Neural progenitor cell (in vitro differentiated cells): ENCODE results near the gene STIM1. TPM values are rescaled to one million over a fixed set of nuclear protein-coding genes. Genes with fewer than 3 reads are reported as not detected.

ENCODE experiments used
- DNase-seq: peaks from one replicate; pipeline ENCODE4 v3.0.0-alpha.2; 2016; ENCODE audit warnings: low spot score
- H2AFZ ChIP-seq: fragments of 200-600 bp; sonication (generic); replicated peaks from 2 replicates; pipeline ENCODE4 v1.6.1; 2016; ENCODE audit warnings: antibody characterized with exemption
- H3F3A ChIP-seq: fragments of 200-600 bp; sonication (generic); 2 replicates; pipeline ENCODE4 v1.6.1; 2016; ENCODE audit warnings: antibody characterized with exemption, low read depth
- H3K27ac ChIP-seq: fragments of 200-600 bp; sonication (generic); 2 replicates; pipeline ENCODE4 v1.5.1; 2016; ENCODE audit warnings: mild to moderate bottlenecking
- H3K27me3 ChIP-seq: fragments of 200-600 bp; sonication (generic); 2 replicates; pipeline ENCODE4 v1.6.1; 2016; ENCODE audit warnings: mild to moderate bottlenecking, moderate library complexity
- H3K36me3 ChIP-seq: fragments of 200-600 bp; sonication (generic); 2 replicates; pipeline ENCODE4 v1.5.1; 2016
- H3K4me1 ChIP-seq: fragments of 200-600 bp; sonication (generic); 2 replicates; pipeline ENCODE4 v1.6.1; 2016; ENCODE audit warnings: mixed run types
- H3K4me2 ChIP-seq: fragments of 200-600 bp; sonication (generic); 2 replicates; pipeline ENCODE4 v1.6.1; 2016
- H3K4me3 ChIP-seq: fragments of 200-600 bp; sonication (generic); 2 replicates; pipeline ENCODE4 v1.5.1; 2016
- H3K79me2 ChIP-seq: fragments of 200-600 bp; sonication (generic); 2 replicates; pipeline ENCODE4 v1.6.1; 2016; ENCODE audit warnings: low read depth
- H3K9ac ChIP-seq: fragments of 200-600 bp; sonication (generic); 2 replicates; pipeline ENCODE4 v1.6.1; 2016
- H3K9me3 ChIP-seq: fragments of 200-600 bp; sonication (generic); 2 replicates; pipeline ENCODE4 v1.5.1; 2016; ENCODE audit warnings: low read depth
- H4K20me1 ChIP-seq: fragments of 200-600 bp; sonication (generic); 2 replicates; pipeline ENCODE4 v1.6.1; 2016; ENCODE audit warnings: low read depth
- H3K27ac Mint-ChIP-seq: 3 replicates; pipeline ENCODE4 v1.8.0; 2021; ENCODE audit warnings: mixed read lengths
- H3K27me3 Mint-ChIP-seq: 2 replicates; pipeline ENCODE4 v1.8.0; 2022; ENCODE audit warnings: low read depth, mild to moderate bottlenecking, inconsistent platforms, moderate library complexity, mixed read lengths; ENCODE audit not compliant: insufficient read depth
- H3K36me3 Mint-ChIP-seq: 3 replicates; pipeline ENCODE4 v1.8.0; 2021; ENCODE audit warnings: mixed read lengths
- H3K4me1 Mint-ChIP-seq: 3 replicates; pipeline ENCODE4 v1.8.0; 2021; ENCODE audit warnings: mixed read lengths
- H3K4me3 Mint-ChIP-seq: 3 replicates; pipeline ENCODE4 v1.8.0; 2021; ENCODE audit warnings: mild to moderate bottlenecking, moderate library complexity, mixed read lengths
- H3K9me3 Mint-ChIP-seq: 3 replicates; pipeline ENCODE4 v1.8.0; 2020; ENCODE audit warnings: mixed read lengths
- EZH2 ChIP-seq: fragments of 200-600 bp; sonication (generic); IDR thresholded peaks from 2 replicates; pipeline ENCODE4 v1.6.1; 2017; ENCODE audit warnings: antibody characterized with exemption, mild to moderate bottlenecking, moderate library complexity
- EZH2phosphoT487 ChIP-seq: fragments of 200-600 bp; sonication (generic); IDR thresholded peaks from 2 replicates; pipeline ENCODE4 v1.6.1; 2017; ENCODE audit warnings: antibody characterized with exemption
- total RNA-seq: library from RNA; depleted of rRNA; stranded (reverse); fragments of >200 nt; gene quantifications from 2 replicates; pipeline ENCODE4 v1.2.3, GENCODE V29; 2015; ENCODE audit warnings: low replicate concordance
- TF ChIP-seq, protein P1 (sequence below): fragments of 200-600 bp; sonication (generic); IDR thresholded peaks from 2 replicates; pipeline ENCODE4 v1.5.1; 2017; ENCODE audit warnings: antibody characterized with exemption, mild to moderate bottlenecking

STIM1 gene
- total RNA-seq, 1 donor from 2014 or later, result 18.9 TPM

DNA sequence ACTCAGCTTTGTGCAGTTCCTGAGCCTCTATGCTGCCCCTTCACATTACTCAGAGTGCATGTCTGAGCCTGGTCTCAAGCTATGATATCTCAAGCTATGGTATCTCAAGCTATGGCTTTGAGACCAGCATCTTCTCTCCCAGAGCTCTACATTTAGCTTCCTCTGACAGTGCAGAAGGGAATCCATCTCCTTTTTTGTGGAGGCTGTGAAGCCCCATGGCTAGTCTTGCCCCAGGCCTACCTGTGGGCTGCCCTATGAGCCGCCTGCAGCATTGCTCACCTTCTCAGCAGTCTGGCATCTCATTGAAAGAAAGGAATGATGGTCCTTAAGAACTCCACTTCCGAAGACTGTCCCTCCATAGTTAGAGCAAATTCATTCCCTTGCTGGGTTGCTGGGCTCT is 34.5 kb upstream of the STIM1 start:
- DNase-seq, result no peak

GRCh38 chr11:3822312-3822711 is 33.2 kb upstream of the STIM1 start:
- Histone ChIP-seq H3K4me1 (peaks cover 19% of the 10 kb centered on the region), H3F3A (peaks cover 11% of the 10 kb centered on the region), H3K27me3 (no peaks in the 10 kb centered on the region), H3K79me2 (no peaks in the 10 kb centered on the region), H2AFZ (no peak overlapping the region), H3K4me3 (no peak overlapping the region), H3K4me2 (no peak overlapping the region), H4K20me1 (no peaks in the 10 kb centered on the region), H3K27ac (no peak overlapping the region), H3K9ac (no peak overlapping the region), H3K36me3 (no peaks in the 10 kb centered on the region), H3K9me3 (no peaks in the 10 kb centered on the region)
- peaks cover 7% of the 10 kb centered on the region for H3K4me1 Mint-ChIP-seq
- H3K4me3 Mint-ChIP-seq, result no peak overlapping the region
- no peak for TF ChIP-seq EZH2
- TF ChIP-seq EZH2phosphoT487, result no peak
- TF ChIP-seq, protein P1, sequence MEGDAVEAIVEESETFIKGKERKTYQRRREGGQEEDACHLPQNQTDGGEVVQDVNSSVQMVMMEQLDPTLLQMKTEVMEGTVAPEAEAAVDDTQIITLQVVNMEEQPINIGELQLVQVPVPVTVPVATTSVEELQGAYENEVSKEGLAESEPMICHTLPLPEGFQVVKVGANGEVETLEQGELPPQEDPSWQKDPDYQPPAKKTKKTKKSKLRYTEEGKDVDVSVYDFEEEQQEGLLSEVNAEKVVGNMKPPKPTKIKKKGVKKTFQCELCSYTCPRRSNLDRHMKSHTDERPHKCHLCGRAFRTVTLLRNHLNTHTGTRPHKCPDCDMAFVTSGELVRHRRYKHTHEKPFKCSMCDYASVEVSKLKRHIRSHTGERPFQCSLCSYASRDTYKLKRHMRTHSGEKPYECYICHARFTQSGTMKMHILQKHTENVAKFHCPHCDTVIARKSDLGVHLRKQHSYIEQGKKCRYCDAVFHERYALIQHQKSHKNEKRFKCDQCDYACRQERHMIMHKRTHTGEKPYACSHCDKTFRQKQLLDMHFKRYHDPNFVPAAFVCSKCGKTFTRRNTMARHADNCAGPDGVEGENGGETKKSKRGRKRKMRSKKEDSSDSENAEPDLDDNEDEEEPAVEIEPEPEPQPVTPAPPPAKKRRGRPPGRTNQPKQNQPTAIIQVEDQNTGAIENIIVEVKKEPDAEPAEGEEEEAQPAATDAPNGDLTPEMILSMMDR, result no peak
- H3K27me3 Mint-ChIP-seq, result no peaks in the 10 kb centered on the region
- no peak overlapping the region for H3K27ac Mint-ChIP-seq
- no peak for DNase-seq
- no peaks in the 10 kb centered on the region for H3K9me3 Mint-ChIP-seq
- H3K36me3 Mint-ChIP-seq, result peaks cover 29% of the 10 kb centered on the region

More for the DNA sequence above, 34.5 kb upstream of the STIM1 start:
- H3K27ac Mint-ChIP-seq, result no peak overlapping the region
- peaks cover 21% of the 10 kb centered on the region for H3K36me3 Mint-ChIP-seq
- H3K4me1 Mint-ChIP-seq, result peaks cover 9% of the 10 kb centered on the region
- Histone ChIP-seq H3K9ac (no peak overlapping the region), H3K27me3 (no peaks in the 10 kb centered on the region), H3K4me3 (no peak overlapping the region), H3K36me3 (no peaks in the 10 kb centered on the region), H3K4me2 (no peak overlapping the region), H3K27ac (no peak overlapping the region), H3K4me1 (peaks cover 8% of the 10 kb centered on the region), H3F3A (peaks cover 2% of the 10 kb centered on the region), H4K20me1 (no peaks in the 10 kb centered on the region), H3K9me3 (no peaks in the 10 kb centered on the region), H2AFZ (no peak overlapping the region), H3K79me2 (no peaks in the 10 kb centered on the region)
- H3K4me3 Mint-ChIP-seq, result no peak overlapping the region
- no peak for TF ChIP-seq EZH2
- no peak for TF ChIP-seq EZH2phosphoT487
- TF ChIP-seq, protein P1, result no peak
- no peaks in the 10 kb centered on the region for H3K9me3 Mint-ChIP-seq
- no peaks in the 10 kb centered on the region for H3K27me3 Mint-ChIP-seq

- H3K79me2 ChIP-seq, result no peaks in the 10 kb centered on the region
- H3K36me3 ChIP-seq, result no peaks in the 10 kb centered on the region
- no peaks in the 10 kb centered on the region for H3K9me3 ChIP-seq
- H3K27me3 ChIP-seq, result no peaks in the 10 kb centered on the region
- H3K4me2 ChIP-seq, result no peak overlapping the region
- H3K27ac Mint-ChIP-seq, result no peak overlapping the region
- peaks cover 14% of the 10 kb centered on the region for H3F3A ChIP-seq
- no peak overlapping the region for H3K9ac ChIP-seq
- H4K20me1 ChIP-seq, result peaks cover 5% of the 10 kb centered on the region
- H3K4me1 Mint-ChIP-seq, result peaks cover 7% of the 10 kb centered on the region
- DNase-seq, result no peak
- H3K9me3 Mint-ChIP-seq, result no peaks in the 10 kb centered on the region
- H3K27ac ChIP-seq, result no peak overlapping the region
- H3K4me1 ChIP-seq, result peaks cover 19% of the 10 kb centered on the region
- no peak overlapping the region for H2AFZ ChIP-seq
- H3K27me3 Mint-ChIP-seq, result no peaks in the 10 kb centered on the region
- H3K4me3 ChIP-seq, result no peak overlapping the region
- TF ChIP-seq EZH2phosphoT487, result no peak
- TF ChIP-seq, protein P1, result no peak
- no peak for TF ChIP-seq EZH2
- peaks cover 38% of the 10 kb centered on the region for H3K36me3 Mint-ChIP-seq
- no peak overlapping the region for H3K4me3 Mint-ChIP-seq
Observed at GRCh38 chr11:3823303-3823702, 32.2 kb upstream of the STIM1 start.
